A549 (cell line): ENCODE measurements around the gene DERA.

Experiments used
- CTCF ChIP-seq: fragments of >200 bp; sonication (Bioruptor Twin); formaldehyde crosslinking; IDR thresholded peaks from 3 replicates; pipeline ENCODE4 v1.5.1; 2016
- FOSB ChIP-seq: fragments of 250-450 bp; sonication (Bioruptor Pico); IDR thresholded peaks from 2 replicates; pipeline ENCODE4 v1.5.0; 2020; ENCODE audit warnings: mild to moderate bottlenecking, moderate library complexity
- KDM1A ChIP-seq: fragments of 200-600 bp; sonication (generic); IDR thresholded peaks from 2 replicates; pipeline ENCODE4 v1.6.1; 2016; ENCODE audit warnings: low read depth, mild to moderate bottlenecking
- MAX ChIP-seq: IDR thresholded peaks from 2 replicates; pipeline ENCODE4 v1.6.1; 2012
- MYC ChIP-seq: IDR thresholded peaks from 2 replicates; pipeline ENCODE4 v1.6.1; 2012; ENCODE audit warnings: mild to moderate bottlenecking, inconsistent platforms, low read length, improper control_type of control experiment, borderline replicate concordance
- RAD21 ChIP-seq, 2 experiments: fragments of >200 bp in 1 of 2; sonication (Bioruptor Twin) in 1 of 2; formaldehyde crosslinking in 1 of 2; IDR thresholded peaks in 1 of 2; conservative IDR thresholded peaks in 1 of 2; 2 replicates in 1 of 2; 3 replicates in 1 of 2; pipeline ENCODE4 v1.6.1; 2012 to 2018; ENCODE audit warnings: inconsistent platforms in 1 of 2
- RFX5 ChIP-seq: fragments of 450-650 bp; IDR thresholded peaks from 2 replicates; pipeline ENCODE4 v1.7.1; 2014; ENCODE audit warnings: antibody characterized with exemption, mild to moderate bottlenecking, moderate library complexity

GRCh38 chr12:15910468-15910863, 666 bp upstream of the DERA start:
- no peak for TF ChIP-seq KDM1A
- TF ChIP-seq MAX: no peak
- TF ChIP-seq RAD21 (conservative IDR thresholded peaks at IDR 0.05 in 1 of 2, IDR thresholded peaks at IDR 0.05 in 1 of 2): no peak
- no peak for TF ChIP-seq MYC
- TF ChIP-seq RFX5: no peak
- no peak for TF ChIP-seq FOSB (CRISPR knock-in tag)
- no peak for TF ChIP-seq CTCF
